Heart right ventricle (tissue), 16 donors: ENCODE measurements around the gene IVD. TPM values are rescaled to one million over a fixed set of nuclear protein-coding genes. Genes with fewer than 3 reads are reported as not detected.

ENCODE experiments used
- ATAC-seq, 8 donors: fragments of 200-7000 bp; cut with Tn5 transposase; one replicate each; pipeline ENCODE4 v1.9.1; 2020; ENCODE audit warnings: mild to moderate bottlenecking in 8 of 8, moderate library complexity in 8 of 8, moderate number of reproducible peaks in 1 of 8
- DNase-seq, 2 donors: peaks; one replicate each; pipeline ENCODE4 v3.0.0-alpha.2; 2020
- H3K27ac ChIP-seq, 10 donors: fragments of 200-600 bp; sonication (generic) in 2 of 10; one replicate each; pipeline versions ENCODE4 v1.5.0 to v1.8.0; 2020 to 2022; ENCODE audit warnings: mild to moderate bottlenecking in 3 of 10
- H3K27me3 ChIP-seq, 7 donors: fragments of 200-600 bp; one replicate each; pipeline ENCODE4 v1.8.0; 2021 to 2022; ENCODE audit warnings: mild to moderate bottlenecking in 2 of 7
- H3K36me3 ChIP-seq, 9 donors: fragments of 200-600 bp; sonication (generic) in 1 of 9; one replicate each; pipeline versions ENCODE4 v1.5.0 to v1.8.0; 2020 to 2022; ENCODE audit warnings: mild to moderate bottlenecking in 2 of 9
- H3K4me1 ChIP-seq, 9 donors: fragments of 200-600 bp; sonication (generic) in 1 of 9; one replicate each; pipeline versions ENCODE4 v1.5.0 to v1.8.0; 2020 to 2022; ENCODE audit warnings: mild to moderate bottlenecking in 4 of 9
- H3K4me3 ChIP-seq, 10 donors: fragments of 200-600 bp; sonication (generic) in 2 of 10; one replicate each; pipeline versions ENCODE4 v1.5.0 to v1.8.0; 2020 to 2022; ENCODE audit warnings: mild to moderate bottlenecking in 7 of 10, moderate library complexity in 2 of 10
- H3K9me3 ChIP-seq, 11 donors: fragments of 200-600 bp in 10 of 11; sonication (generic) in 2 of 11; one replicate each; pipeline versions ENCODE4 v1.5.0 to v1.8.0; 2013 to 2022; ENCODE audit warnings: mild to moderate bottlenecking in 2 of 11, control low read depth in 1 of 11, moderate library complexity in 1 of 11
- WGBS, 2 donors: extraction: QIAGEN DNeasy Blood & Tissue Kit; methylation state at CpG; one replicate each; pipeline ENCODE4 v1.1.7; 2013; ENCODE audit warnings: inconsistent platforms in 1 of 2; 5-methylcytosine and 5-hydroxymethylcytosine counted together
- intact Hi-C, 10 donors: fragments of 100-400 bp; cut with DNase I; formaldehyde crosslinking; loops; one replicate each; pipeline versions ENCODE4 v1.11.1 to v1.14.2; 2022
- polyA plus RNA-seq, 2 donors: library from polyadenylated mRNA; stranded (reverse); fragments of 200-250 nt; gene quantifications; one replicate each; pipeline ENCODE4 v1.2.3, GENCODE V29; 2013
- total RNA-seq, 10 donors: library from RNA; stranded (reverse); fragmentation: NEBNext Ultra II Directional in 3 of 10; extraction: Animal tissue kit (Norgen Biotek cat#: 25700) in 3 of 10; gene quantifications; one replicate each; pipeline versions ENCODE4 v1.2.1 to v1.2.4, GENCODE V29; 2021 to 2023
- TF ChIP-seq, protein P1 (sequence below), 9 donors: fragments of 200-600 bp; sonication (generic) in 2 of 9; IDR thresholded peaks; one replicate each; pipeline versions ENCODE4 v1.5.0 to v1.8.0; 2021 to 2022; ENCODE audit warnings: antibody characterized with exemption in 9 of 9, mild to moderate bottlenecking in 5 of 9, moderate library complexity in 1 of 9
- donor health status: Arrhythmogenic right ventricular cardiomyopathy.
- donor health status: ischemic (EF 13 %, LVEDD 7.1; RV severe dilation, severe dysfunction).
- donor health status: healthy with polysubstance abuse.
- donor health status: DM: no; HTN: yes; CAD: no.
- donor health status: DM: no; HTN: no; CAD: no.
- donor health status: ischemic (EF 25% LVEDD 6.9; RV normal size, moderate dysfunction).
- donor health status: ischemic (EF 25% LVEDD 5.7; RV mildly dilated, moderate dysfunction).
- donor health status: healthy.
- donor health status: DM: yes; HTN: yes; CAD: no.
- donor health status: Ischemic cardiomyopathy.
- donor health status: ischemic (EF 35%, LVEDD 5.7; RV mildly dilated, moderate dysfunction).
- donor health status: nonischemic (EF 11% LVEDD 7.7; RV severe dilation, severe dysfunction).
- donor health status: DM: yes; HTN: yes; CAD: no.
- donor health status: PGD.
- donor health status: ischemic (EF 29% LVEDD 5.4; RV normal size, mild dysfunction).
- donor health status: nonischemic (EF 23%, LVEDD 6.1; RV moderate dilation, normal function).

IVD gene
- total and polyA plus RNA-seq, 12 donors, result 42.2 to 143 (median 103) TPM

- intact Hi-C loops, result loop anchor here in 2 of 10 donors (5.0 to 10.0 kb wide), 2 partner anchors 50 to 53 kb away; no protein-coding TSS in a partner anchor
- TF ChIP-seq, protein P1, sequence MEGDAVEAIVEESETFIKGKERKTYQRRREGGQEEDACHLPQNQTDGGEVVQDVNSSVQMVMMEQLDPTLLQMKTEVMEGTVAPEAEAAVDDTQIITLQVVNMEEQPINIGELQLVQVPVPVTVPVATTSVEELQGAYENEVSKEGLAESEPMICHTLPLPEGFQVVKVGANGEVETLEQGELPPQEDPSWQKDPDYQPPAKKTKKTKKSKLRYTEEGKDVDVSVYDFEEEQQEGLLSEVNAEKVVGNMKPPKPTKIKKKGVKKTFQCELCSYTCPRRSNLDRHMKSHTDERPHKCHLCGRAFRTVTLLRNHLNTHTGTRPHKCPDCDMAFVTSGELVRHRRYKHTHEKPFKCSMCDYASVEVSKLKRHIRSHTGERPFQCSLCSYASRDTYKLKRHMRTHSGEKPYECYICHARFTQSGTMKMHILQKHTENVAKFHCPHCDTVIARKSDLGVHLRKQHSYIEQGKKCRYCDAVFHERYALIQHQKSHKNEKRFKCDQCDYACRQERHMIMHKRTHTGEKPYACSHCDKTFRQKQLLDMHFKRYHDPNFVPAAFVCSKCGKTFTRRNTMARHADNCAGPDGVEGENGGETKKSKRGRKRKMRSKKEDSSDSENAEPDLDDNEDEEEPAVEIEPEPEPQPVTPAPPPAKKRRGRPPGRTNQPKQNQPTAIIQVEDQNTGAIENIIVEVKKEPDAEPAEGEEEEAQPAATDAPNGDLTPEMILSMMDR (IDR thresholded peaks at IDR 0.05), result no peak
- ATAC-seq (no peak), DNase-seq (no peak)
- Histone ChIP-seq H3K9me3 (no peaks in the 10 kb centered on the region), H3K4me1 (peaks cover 0 to 2% (median under 1%) of the 10 kb centered on the region in 9 donors), H3K4me3 (no peak overlapping the region), H3K27me3 (no peaks in the 10 kb centered on the region), H3K27ac (no peak overlapping the region), H3K36me3 (peaks cover 0 to 98% (median 42%) of the 10 kb centered on the region in 9 donors)
- WGBS, 2 donors, result 65 to 70% methylated on average over 7 of the region's 7 CpGs
Observed at GRCh38 chr15:40414816-40415215, 9.2 kb downstream of the IVD start.

- H3K9me3 ChIP-seq, result no peaks in the 10 kb centered on the region
- WGBS, 2 donors, result 92 to 93% methylated on average over 10 of the region's 10 CpGs
- H3K27ac ChIP-seq, result no peak overlapping the region
- intact Hi-C loops, result loop anchor here in 1 of 10 donors (10.0 kb wide), 1 partner anchor 50 kb away; no protein-coding TSS in a partner anchor
- H3K4me1 ChIP-seq, result peaks cover 0 to 6% (median 4%) of the 10 kb centered on the region in 9 donors
- no peaks in the 10 kb centered on the region for H3K27me3 ChIP-seq
- DNase-seq (no peak), ATAC-seq (no peak)
- TF ChIP-seq, protein P1 (IDR thresholded peaks at IDR 0.05), result no peak
- H3K36me3 ChIP-seq, result peaks cover 0 to 94% (median 42%) of the 10 kb centered on the region in 9 donors
- H3K4me3 ChIP-seq, result no peak overlapping the region
Observed at GRCh38 chr15:40415226-40415625, 9.6 kb downstream of the IVD start.

GRCh38 chr15:40416056-40416455 is 10.5 kb downstream of the IVD start:
- Histone ChIP-seq H3K27me3 (no peaks in the 10 kb centered on the region), H3K4me1 (peaks cover 0 to 15% (median 13%) of the 10 kb centered on the region in 9 donors), H3K9me3 (no peaks in the 10 kb centered on the region), H3K27ac (no peak overlapping the region), H3K36me3 (peaks cover 0 to 86% (median 38%) of the 10 kb centered on the region in 9 donors), H3K4me3 (no peak overlapping the region)
- TF ChIP-seq, protein P1 (IDR thresholded peaks at IDR 0.05), result no peak
- DNase-seq (no peak), ATAC-seq (no peak)
- intact Hi-C loops, result loop anchor here in 1 of 10 donors (10.0 kb wide), 1 partner anchor 51 kb away; no protein-coding TSS in a partner anchor
- WGBS, 2 donors, result 96% methylated on average over 14 of the region's 14 CpGs

- no peaks in the 10 kb centered on the region for H3K9me3 ChIP-seq
- 93 to 94% methylated on average over 10 of the region's 10 CpGs for WGBS, 2 donors
- DNase-seq (no peak), ATAC-seq (no peak)
- H3K4me3 ChIP-seq, result no peak overlapping the region
- no peaks in the 10 kb centered on the region for H3K27me3 ChIP-seq
- H3K27ac ChIP-seq, result no peak overlapping the region
- intact Hi-C loops, result loop anchor here in 1 of 10 donors (10.0 kb wide), 1 partner anchor 53 kb away; no protein-coding TSS in a partner anchor
- TF ChIP-seq, protein P1 (IDR thresholded peaks at IDR 0.05), result no peak
- H3K36me3 ChIP-seq, result peaks cover 0 to 65% (median 28%) of the 10 kb centered on the region in 9 donors
- H3K4me1 ChIP-seq, result peaks cover 6 to 26% (median 23%) of the 10 kb centered on the region in 9 donors
Observed at GRCh38 chr15:40418126-40418525, 12.5 kb downstream of the IVD start.
